Measurements from ENCODE around the gene ARHGEF33.

The ARHGEF33 gene

GRCh38 chr2:38959466-38959865 lies 69.8 kb downstream of the ARHGEF33 start:
- DNase-seq (ENCODE audit: low read depth in 1 of 2, low spot score in 1 of 2): no peak

DNA sequence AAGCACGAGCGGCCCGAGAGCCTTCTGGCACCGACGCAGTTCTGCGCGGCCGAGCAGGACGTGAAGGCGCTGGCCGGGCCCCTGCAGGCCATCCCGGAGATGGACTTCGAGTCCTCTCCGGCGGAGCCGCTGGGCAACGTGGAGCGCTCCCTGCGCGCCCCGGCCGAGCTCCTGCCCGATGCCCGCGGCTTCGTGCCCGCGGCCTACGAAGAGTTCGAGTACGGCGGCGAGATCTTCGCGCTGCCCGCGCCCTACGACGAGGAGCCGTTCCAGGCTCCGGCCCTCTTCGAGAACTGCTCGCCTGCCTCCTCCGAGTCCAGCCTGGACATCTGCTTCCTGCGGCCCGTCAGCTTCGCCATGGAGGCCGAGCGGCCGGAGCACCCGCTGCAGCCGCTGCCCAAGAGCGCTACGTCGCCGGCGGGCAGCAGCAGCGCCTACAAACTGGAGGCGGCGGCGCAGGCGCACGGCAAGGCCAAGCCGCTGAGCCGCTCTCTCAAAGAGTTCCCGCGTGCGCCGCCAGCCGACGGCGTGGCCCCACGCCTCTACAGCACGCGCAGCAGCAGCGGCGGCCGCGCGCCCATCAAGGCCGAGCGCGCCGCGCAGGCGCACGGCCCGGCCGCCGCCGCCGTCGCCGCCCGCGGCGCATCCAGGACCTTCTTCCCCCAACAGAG lies 70.4 kb downstream of the ARHGEF33 start:
- DNase-seq (ENCODE audit: low read depth in 1 of 2, low spot score in 1 of 2): peak; percentile 33 to 42

GRCh38 chr2:38960609-38961320 lies 71.1 kb downstream of the ARHGEF33 start:
- no peak for DNase-seq (ENCODE audit: low read depth in 1 of 2, low spot score in 1 of 2)

GRCh38 chr2:38966006-38966405 lies 76.3 kb downstream of the ARHGEF33 start:
- DNase-seq (ENCODE audit: low read depth in 1 of 2, low spot score in 1 of 2): no peak

DNA sequence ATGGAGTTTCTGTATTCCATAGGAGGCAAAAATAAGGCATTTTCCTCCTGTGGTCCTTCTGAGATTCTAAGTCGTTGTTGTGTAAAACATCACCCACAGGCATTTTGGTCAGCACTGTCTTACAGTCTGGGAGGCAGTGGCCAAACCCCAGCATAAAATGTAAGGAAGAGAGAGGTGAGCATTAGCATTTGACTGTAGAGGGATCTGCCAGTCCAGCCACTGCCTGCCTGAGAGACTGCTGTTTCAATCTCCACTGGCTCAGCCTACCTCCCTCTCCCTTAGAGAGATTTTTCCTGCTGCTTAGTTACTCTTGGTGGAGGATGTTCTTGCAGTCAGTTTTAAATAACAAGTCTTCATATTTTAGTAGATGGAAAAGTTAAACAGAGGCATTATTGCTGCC lies 77.0 kb downstream of the ARHGEF33 start:
- no peak for DNase-seq (ENCODE audit: low read depth in 1 of 2, low spot score in 1 of 2)

GRCh38 chr2:38968021-38968420 lies 78.3 kb downstream of the ARHGEF33 start:
- DNase-seq (ENCODE audit: low read depth in 1 of 2, low spot score in 1 of 2): no peak

GRCh38 chr2:38971377-38971776 lies 81.7 kb downstream of the ARHGEF33 start:
- no peak for DNase-seq (ENCODE audit: low read depth in 1 of 2, low spot score in 1 of 2)

- no peak for DNase-seq (ENCODE audit: low read depth in 1 of 2, low spot score in 1 of 2)
Observed at GRCh38 chr2:38973266-38973665, 83.6 kb downstream of the ARHGEF33 start.

DNA sequence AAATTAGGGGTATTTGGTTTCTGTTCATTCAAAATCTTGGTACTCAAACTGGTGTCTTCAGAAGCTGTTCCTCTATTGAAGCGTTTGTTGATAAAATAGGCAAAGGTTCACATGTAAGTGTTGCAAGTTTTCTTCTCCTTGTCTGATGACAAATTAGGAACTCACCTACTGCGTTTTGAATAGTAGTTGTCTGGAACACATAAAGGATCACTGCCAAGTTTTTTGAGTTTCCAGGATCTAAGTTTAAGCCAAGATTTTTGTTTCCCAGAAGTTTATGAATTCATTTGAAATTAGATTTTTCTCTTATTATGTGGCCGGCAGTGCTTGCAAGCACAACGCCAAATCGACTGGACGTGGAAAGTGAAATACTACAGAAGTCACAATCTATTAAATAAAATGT lies 85.4 kb downstream of the ARHGEF33 start:
- DNase-seq (ENCODE audit: low read depth in 1 of 2, low spot score in 1 of 2): no peak

DNA sequence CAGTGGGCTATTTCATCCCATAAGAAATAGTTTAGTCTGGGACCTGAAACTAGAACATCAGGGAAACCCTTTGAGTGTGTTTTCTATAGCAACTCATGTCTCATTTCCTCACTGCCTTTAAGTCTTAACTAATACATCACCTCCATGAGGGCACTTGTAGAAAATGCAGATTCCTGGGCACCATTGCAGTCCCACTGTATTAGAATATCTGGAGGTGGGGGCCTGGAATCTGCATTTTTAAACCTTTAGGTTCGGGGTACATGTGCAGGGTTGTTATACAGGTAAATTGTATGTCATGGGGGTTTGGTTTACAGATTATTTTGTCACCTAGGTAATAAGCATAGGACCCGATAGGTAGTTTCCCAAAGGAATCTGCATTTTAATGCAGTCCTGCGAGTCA lies 87.4 kb downstream of the ARHGEF33 start:
- no peak for DNase-seq (ENCODE audit: low read depth in 1 of 2, low spot score in 1 of 2)

DNA sequence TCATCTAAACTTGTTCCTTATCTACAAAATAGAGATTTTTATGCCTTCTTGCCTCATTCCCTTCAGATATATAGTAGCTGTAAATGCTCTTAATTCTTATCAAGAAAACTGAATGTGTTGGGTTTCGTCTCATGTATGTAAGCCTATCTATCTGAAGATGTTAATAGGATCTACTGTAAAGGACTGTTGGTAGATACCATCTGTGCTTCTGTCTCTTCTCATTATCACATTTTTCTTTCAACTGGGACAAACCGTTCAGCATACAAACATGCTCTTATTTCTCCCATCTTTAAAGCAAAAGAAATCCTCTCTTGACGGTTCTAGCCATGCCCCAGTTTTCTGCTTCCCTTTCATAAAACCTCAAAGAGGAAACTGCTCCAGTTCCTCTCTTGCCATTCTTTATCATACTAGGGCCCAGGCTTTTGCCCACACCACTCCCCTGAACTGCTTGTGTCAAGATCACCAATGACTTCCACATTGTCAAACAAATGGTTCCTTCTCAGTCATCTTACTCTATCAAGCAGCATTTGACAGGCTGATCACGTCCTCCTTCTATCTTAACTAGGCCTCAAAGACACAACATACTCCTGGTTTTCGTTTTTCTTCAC lies 88.7 kb downstream of the ARHGEF33 start:
- DNase-seq (ENCODE audit: low read depth in 1 of 2, low spot score in 1 of 2): no peak

- DNase-seq (ENCODE audit: low read depth in 1 of 2, low spot score in 1 of 2): no peak
Observed at GRCh38 chr2:38978908-38979307, 89.2 kb downstream of the ARHGEF33 start.

DNA sequence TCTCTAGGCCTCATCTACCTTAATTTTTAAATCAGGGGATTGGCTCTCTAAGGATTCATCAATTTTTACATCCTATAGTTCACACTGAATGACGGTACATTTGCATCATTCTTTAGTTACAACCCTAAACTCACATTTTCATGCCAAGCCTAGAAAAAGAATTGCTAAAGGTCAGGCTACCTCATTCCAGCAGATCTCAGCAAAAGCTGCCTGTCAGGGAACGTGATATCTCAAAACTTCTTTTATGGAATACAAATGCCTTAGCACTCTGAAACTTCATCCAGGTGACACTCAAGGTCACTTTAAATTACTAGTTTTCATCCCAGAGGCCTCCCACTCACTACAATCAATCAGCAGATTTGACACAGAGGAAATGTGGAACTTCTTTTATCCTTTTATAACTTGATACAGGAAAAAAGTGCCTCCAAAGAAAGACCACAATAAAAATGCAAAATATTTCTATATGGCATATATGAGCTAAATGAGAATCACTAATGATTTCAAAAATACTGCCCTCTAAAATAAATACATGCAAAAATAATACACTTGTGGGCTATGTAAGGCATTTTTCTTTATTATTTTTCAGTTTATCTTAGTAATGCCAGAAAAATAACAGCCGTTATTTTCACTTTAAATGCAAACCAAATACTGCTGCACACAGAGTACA lies 91.5 kb downstream of the ARHGEF33 start:
- DNase-seq (ENCODE audit: low read depth in 1 of 2, low spot score in 1 of 2): no peak

DNA sequence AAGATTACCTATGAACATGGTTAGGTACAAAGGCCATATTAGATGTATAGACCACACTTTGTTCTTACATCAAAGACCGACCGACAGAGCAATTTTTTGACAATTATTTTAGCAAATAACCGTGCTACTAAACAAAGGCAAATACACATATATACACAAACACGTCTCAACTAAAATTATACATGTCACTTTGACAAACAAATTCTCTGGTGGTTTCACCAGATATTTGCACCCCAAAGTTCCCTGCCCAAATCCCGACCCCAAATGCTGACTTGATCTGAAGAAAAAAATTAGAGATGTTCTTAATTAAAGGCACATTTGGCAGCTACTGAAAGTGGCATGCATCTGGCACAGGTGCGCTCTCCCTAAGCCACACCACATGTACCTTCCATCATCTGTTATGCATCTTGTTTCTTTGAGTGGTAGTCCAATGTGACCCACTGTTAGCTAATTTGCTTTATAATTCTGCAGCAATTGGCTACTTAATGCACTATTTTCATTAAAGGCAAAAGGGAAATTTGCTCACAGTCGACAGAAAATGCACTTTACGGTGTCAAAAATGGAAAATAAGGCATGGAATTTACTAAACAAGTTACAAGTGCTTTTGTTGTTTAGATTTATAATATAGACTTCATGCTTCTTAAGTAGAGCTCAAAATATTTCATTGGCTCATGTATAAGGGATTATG lies 92.1 kb downstream of the ARHGEF33 start:
- DNase-seq (ENCODE audit: low read depth in 1 of 2, low spot score in 1 of 2): no peak

DNA sequence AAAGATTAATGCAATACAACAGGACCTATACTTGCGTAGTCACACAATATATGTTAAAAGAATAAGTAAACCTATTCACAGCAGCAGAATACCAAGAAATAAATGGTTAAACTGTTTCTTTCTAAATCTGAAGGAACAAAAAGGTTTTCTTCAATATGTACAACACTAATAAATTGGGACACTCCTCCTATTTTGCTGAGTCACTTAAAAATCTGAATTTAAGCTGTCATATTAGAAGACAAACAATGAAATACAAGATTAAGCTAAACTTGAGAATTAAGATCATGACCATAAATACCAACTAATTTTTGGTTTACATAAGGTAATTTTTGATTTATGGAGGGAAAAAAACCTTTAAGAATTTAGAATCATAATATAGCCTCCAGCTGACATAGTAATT lies 92.8 kb downstream of the ARHGEF33 start:
- no peak for DNase-seq (ENCODE audit: low read depth in 1 of 2, low spot score in 1 of 2)

DNA sequence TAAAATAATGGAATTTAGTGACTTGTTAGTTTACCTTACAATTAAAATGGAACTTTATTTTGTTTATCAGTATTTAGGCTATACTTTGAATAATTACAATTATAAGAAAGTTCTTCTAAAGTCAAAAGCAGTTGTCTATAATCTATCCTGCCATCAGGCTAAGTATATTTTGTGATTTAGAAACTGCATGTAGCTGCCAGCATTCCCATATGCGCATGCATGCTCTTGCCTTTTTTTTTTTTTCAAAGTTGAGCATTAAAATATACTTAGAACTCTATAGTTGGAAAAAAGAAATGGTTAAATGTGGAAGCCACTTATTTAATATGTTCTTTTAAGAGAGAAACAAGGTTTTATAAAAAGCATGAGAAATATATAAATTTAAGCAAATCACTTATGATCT lies 99.0 kb downstream of the ARHGEF33 start:
- no peak for DNase-seq (ENCODE audit: low read depth in 1 of 2, low spot score in 1 of 2)

DNA sequence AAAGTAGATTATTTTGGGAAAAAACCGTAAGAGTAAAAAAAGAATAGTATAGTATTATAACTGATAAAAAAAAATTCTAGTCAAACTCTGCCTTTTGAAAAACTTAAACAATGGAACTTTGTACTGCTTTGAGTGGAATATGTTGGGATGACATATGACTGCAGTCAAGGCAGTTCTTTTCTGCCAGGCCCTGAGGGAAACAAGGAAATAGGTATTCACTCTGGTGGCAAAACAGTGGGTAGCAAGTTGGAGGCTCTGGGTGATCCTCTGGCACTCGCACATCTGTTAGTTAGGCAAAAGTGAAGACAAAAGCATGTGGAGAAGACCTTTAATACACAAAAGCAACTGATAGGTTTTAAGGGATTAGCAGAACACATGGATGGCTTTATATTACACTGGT lies 102.2 kb downstream of the ARHGEF33 start:
- no peak for DNase-seq (ENCODE audit: low read depth in 1 of 2, low spot score in 1 of 2)

DNA sequence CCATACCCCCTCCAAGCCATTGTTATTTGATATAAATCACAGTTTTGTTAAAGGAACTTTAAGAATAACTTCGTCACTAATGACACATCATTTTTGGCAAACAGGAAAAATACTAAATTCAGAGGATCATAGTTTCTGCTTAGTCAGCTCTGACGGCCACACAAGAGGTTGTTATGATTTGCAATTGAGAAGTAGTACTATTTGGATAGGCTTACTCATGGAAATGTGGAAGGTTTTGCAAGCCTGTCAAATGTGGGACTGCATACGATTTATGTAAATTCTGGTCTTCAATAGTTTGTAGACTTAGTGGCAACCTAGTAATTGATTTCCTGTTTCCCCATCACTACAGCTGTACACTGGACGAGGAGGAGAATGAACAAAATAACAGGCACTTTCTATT lies 108.1 kb downstream of the ARHGEF33 start:
- no peak for DNase-seq (ENCODE audit: low read depth in 1 of 2, low spot score in 1 of 2)

- no peak for DNase-seq (ENCODE audit: low read depth in 1 of 2, low spot score in 1 of 2)
Observed at GRCh38 chr2:39000552-39000951, 110.9 kb downstream of the ARHGEF33 start.

DNA sequence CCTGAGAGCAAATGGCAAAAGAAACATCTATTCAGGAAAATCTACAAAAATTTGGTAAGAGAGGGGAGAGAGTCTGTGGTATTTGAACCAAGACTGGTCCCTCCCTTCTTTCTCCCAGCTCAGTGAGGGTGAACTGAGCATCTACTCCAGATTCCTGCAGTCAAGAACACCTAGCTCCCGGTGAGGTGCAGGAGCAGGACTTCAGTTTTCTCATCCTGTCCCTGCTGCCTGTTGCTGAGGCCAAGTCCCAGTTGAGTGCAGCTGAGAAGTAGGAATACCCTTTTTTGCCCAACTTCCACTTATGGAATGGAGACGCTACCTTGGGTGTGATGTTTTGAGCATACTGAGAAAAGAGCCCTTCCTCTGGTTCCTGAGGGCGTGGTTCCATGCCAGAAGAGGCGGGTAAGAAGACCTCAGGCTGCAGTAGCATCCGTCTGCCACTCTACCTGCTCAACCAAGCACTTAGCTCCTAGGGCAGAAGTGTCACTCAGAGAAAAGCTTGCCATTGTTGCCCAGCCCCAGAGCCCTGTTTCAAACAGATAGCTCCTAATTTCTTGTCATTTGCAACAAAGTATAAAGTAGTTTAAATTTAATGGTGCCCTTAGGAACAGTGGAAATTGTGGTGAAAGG lies 118.3 kb downstream of the ARHGEF33 start:
- no peak for DNase-seq (ENCODE audit: low read depth in 1 of 2, low spot score in 1 of 2)

DNA sequence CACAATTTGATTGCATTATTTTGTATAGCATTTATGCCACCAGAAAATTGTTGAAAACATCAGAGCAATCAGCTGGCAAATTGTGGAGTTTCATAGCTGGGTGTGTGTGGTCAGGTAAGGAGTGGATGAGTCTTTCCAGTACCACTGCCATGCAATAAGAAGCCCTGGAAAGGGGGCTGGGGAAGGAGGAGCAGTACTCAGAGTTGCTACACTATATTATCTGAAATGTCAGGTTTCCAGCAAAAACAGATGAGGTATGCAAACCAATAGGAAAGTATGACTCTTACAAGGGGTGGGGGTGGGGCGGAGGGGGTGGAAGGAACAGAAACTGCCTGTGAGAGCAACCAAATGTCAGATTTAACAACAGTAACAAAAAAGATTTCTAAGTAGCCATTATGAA lies 119.0 kb downstream of the ARHGEF33 start:
- DNase-seq (ENCODE audit: low read depth in 1 of 2, low spot score in 1 of 2): no peak

Data from activated CD4-positive, alpha-beta T cell treated with anti-CD3 and anti-CD28 coated beads, Interleukin-2, amount 50 U/mL, for 24 hours (primary cell).